NCI-H1436 (cell line): Measurements from ENCODE around the gene RCN2.
"Not testable (repeated sequence)": the region's sequence is repeated elsewhere in the genome, so short reads cannot be mapped to it uniquely, and the experiment has no call there.

Experiments used
- DNase-seq: peaks from one replicate; lab custom pipeline; 2025; lab: John Stamatoyannopoulos, UW

The RCN2 gene

DNA sequence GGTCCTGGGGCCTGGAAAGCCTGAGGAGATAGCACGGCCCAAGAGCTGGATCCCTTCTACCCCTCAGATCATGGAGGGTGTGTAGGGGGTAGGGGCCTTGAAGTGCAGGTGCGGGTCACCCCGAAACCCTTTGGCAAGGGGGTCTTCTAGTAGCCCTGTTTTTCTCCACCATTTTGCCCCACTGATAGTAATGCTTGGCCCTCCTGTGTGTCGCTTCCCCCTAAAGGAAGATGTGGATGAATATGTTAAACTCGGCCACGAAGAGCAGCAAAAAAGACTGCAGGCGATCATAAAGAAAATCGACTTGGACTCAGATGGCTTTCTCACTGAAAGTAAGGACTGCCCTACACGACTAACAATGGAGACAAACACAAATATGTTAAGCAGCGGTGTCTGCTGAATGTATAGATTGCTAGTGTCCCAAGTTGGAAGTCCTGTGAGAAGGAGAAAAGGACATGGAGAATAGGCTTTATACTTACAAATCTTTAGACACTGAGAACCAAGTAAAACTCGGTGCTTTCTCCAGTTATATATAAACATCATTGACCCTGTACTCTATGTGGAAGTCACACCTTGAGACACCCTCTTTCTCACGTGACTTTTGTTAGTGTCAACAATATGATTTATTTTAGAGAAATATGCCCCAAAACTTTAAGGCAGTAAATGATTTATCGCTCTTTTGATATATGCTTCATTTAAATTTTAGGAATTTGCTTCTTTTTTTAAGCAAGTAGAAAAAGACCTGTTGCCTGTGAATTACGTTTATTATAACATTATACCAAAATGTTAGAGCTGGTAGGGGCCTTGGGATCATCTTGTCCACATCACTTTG, 802 bp downstream of the RCN2 start:
- no peak for DNase-seq

DNA sequence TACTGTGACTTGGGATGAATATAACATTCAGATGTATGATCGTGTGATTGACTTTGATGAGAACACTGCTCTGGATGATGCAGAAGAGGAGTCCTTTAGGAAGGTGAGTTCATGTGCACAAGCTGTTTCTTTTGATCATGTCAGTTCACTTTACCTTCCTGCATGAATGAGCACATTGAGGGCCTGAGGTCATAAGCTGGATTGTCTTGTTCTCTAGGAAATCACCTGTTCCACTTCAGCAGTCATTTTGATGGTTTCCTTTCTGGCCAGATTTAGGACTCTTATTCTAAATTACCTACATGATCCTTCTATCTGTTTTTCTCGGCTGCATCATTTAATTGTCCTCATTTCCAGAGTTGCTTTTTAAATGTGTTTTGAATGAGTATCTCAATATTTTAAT, 4.1 kb downstream of the RCN2 start:
- DNase-seq = no peak

DNA sequence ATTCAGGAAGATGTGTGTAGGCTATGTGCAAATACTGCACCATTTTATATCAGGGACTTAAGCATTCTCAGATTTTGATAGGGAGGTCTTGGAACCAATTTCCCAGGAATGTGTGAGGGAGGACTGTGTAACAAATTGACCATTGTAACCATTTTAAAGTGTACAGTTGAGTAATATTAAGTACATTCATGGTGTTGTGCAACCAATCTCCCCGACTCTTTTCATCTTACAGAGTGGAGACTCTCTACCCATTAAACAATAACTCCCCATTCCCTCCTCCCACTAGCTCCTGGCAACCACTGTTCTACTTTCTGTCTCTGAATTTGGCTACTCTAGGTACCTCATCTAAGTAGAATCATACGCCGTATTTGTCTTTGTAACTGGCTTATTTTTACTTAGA, 5.1 kb downstream of the RCN2 start:
- DNase-seq = no peak

DNA sequence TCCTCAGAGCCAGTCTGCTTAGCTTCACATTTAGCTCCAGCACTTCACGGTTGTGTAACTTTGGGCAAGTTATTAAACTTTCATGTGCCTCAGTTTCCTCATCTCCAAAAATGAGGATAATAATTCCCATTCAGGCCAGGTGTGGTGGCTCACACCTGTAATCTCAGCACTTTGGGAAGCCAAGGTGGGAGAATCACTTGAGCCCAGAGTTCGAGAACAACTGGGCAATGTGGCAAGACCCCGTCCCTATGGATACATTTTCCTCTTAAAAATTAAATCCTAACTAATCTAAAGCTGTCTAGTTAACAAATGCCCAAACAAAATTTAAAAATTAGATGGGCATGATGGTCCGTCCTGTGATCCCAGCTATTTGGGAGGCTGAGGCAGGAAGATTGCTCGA, 7.2 kb downstream of the RCN2 start:
- DNase-seq = no peak

DNA sequence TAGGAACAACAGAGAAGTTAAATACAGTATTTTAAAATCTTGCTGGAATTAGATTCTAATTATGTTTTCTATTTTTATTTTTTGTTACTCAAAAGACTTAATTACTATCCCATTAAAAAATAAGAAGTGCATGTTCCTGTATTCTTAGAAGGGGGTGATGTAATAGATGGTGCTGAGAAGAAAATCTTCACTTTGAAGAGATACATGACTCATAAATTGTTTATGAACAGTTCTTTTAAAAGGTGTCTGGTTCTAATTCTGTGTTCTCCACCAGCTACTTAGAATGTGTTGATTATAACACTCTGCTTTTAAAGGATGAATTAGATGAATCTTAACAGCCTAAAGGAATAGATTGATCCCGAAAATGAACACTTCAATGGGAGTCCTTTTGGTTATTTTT, 8.2 kb downstream of the RCN2 start:
- no peak for DNase-seq

DNA sequence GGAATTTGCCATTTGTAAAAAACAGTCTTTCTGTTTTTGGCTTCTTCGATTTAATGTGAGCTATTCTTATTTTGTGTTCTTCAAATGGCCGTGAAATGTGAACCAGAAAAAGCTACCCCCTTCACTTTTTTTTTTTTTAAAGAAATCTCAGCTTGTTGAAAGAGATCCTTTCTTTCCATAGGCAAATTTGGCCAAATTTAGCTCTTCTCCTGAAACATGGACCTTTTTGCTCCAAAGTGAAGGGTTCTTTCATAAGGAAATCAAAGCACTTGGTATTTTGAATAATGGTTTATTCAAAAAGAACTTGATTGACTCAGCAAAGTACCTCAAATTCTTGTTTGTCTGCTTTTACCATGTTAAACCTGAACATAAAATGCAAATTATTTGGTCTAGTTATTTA, 10.1 kb downstream of the RCN2 start:
- no peak for DNase-seq

DNA sequence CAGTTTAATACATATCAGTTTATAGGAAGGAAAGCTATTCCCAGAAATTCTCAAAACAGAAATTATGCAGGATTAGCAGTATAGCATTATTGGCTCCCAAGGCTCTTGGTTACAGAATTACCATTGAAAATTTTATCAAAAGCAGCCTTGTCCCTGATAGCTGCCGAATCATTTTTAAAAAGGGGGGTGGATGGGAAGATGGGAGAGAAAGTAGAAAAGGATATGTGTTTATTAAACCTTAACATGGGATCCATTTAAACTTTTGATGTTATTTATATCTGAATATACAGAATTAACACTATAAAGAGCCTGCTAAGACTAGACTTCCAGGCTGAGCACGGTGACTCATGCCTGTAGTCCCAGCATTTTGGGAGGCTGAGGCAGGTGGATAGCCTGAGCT, 10.8 kb downstream of the RCN2 start:
- DNase-seq = no peak

DNA sequence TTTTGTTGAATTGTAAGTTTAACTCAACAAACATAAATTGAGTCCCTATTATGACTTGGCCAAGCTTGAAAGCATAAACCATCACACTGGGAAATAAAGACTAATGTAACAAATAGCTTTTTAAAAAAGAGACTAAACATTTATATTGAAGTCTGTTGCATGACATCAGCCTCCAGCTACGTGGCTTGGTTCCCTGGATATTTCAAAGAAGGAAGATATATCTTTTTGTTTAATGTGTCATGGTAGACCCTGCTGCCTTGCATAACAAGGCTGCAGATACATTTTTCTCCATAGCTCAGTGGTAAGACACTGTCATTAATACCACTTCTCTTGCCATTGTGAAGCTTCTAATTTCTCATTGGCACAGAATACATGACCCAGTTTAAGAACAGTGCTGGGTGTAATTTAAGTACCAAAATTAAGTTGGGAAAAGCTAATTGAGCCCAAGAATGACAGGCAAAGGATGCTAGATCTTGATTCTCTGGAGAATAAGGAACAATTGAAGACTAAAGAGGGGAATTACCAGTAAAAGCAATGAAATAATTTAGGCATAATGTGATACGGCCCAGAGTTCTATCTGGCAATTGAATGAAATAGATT, 14.0 kb downstream of the RCN2 start:
- no peak for DNase-seq

DNA sequence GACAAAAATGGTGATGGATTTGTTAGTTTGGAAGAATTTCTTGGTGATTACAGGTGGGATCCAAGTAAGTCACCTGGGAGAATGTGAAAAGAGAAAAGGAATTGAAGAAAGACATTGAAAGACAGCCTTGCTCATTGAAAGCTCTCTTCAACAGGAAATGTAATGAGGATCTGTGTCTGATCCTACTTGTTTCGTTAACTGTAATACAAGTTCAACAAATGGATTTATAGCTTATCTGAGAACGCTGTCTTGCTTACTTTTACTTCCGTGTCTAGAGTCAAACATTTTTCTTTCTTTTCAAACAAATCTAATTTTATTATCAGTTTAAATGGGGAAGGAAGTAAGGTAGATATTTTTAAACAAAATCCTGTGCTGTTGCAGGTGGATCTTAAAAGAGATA, 15.9 kb downstream of the RCN2 start:
- no peak for DNase-seq

DNA sequence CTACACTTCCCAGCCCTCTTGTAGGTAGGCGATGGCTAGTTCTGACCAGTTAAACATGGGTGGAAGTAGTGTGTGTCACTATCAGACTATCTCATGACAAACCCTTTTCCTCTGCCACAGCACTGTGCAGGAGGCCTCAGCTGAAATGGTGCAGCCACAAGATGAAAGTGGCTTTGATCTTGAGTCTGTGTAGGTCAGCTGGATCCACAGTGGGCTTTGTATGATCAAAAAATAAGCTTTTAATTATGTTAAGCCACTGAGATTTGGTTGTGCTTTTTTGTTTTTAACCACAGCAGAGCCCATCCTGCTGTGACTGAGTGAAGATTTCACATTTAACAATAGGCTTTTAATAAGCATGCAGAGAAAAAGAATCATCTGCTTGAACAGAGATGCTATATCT, 19.7 kb downstream of the RCN2 start:
- DNase-seq = no peak

DNA sequence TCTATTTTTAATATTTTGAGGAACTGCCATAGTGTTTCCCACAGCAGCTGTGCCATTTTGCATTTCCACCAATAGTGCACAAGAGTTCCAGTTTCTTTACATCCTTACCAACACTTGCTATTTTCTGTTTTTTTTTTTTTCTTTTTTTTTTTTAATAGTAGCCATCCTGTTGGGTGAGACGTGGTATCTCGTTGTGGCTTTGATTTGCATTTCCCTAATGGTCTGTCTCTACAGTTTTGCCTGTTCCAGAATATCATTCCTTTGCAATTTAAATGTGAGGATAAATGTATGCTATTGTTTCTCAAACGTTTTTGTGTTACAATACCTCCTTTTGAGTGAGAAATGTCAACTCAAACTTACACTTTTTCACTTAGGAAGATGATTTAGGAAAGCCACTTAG, 22.4 kb downstream of the RCN2 start:
- DNase-seq = no peak

DNA sequence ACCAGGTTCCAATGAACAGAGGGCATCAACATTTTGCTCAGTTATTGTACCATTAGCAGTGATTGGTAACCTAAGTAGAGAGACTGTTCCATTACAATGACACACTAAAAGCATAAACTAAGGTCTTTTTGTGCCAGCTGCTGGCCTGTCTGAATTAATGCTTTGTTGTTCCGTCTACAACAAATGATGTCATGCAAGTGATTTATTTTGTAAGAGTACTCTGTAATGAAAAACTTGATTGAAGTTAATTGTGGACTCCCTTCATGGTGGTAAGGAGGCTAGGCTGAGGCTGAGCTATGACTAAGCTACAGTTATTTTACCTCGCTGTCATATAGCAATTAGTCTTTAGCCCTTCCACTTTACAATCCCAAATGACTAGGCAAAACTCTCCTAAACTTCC, 23.2 kb downstream of the RCN2 start:
- peak; percentile 58 for DNase-seq

DNA sequence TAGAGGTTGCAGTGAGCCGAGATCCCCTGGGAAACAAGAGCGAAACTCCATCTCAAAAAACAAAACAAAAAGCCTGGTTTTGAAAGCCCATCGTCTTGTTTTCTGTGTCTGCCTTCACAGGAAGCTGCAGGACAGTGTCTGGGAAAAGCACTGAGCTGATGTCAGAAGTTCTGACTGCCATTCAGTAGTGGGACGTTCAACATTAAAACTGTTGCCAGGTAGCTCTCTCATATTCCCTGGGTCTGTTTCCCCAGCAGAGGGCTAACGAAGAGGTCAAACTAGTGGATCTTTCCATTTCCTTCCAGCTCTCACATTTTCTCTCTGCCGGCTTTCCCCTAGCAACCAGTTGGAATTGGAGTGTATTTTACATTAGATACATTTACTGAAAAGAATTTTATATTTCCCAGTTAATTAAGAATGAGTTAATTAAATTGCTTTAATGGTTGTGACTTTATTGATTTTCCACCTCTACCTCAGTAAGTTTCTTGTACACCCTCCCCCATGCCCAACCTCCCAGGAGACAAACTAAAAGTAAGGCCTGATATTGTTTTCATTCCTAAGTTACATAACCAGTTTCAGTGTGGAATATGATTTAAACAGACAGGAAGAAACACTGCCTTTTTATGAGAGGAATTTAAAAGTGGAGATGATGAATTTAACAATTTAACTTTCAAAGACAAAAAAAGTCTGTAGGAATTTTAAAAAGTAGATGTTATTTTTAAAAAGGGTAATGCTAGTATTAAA, 29.9 kb downstream of the RCN2 start:
- no peak for DNase-seq

DNA sequence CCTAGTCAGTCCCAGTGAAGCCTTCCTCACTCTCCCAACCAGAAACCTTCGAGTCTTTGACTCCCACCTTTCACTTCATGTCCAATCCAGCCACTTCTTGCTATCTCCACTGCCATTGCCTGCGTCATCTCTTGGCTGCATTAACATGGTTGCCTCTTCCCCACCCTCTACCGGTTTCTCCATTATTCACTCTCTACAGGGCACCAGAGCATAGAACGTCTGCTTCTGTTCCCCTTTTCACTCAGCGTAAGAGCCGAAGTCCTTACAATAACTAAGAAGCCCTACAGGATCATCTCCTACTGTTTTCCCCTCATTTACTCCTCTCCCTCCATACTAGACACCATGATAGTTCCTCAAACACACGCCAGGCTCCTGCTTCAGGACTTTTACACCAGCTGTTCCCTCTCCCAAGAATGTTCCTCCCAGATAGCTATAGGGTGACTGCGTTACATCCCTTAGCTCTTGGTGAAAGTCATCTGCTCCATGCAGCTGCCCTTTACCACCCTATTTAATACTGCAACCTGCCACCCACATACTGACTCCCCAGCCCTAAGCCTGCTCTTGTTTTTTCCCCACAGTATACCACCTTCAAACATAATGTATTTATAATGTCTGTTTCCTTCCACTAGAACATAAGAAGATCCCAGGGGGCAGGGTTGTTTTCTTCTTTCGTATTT, 30.9 kb downstream of the RCN2 start:
- no peak for DNase-seq

DNA sequence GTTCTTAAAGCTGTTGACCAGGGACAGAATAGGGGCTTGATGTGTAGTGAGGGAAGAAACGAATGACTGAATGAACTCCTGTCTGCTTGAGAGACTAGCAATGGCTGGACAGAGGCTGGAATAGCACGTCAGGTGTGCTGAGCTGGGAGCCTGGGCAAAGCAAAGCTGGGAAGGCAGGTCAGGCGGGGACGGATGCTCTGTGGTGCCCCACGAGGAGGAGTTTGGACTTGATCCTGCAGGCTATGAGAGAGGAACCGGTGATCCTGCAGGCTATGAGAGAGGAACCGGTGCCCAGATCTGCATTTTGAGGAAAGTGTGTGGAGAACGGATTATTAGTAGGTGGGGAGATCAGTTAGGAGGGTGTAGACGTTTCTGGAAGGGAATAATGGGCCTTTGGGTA, 32.0 kb downstream of the RCN2 start:
- DNase-seq = no peak

DNA sequence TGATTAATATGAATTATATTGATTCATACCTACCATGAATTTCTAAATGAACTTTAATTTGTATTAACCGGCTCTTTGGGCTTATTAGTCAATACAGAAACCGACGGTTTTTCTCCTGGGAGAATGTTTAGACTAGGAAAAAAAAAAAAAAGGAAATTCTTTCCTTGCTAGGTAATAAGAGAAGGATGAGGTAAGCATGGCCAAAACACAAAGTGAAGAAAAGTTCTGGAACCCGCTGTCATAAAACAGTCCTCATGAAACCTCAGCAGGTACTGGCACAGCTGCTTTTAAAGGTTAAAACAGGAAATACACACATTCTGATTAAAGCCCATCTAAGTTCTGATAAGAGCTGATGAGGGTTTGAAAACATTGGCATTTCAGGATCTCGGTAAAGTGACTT, 32.6 kb downstream of the RCN2 start:
- no peak for DNase-seq

DNA sequence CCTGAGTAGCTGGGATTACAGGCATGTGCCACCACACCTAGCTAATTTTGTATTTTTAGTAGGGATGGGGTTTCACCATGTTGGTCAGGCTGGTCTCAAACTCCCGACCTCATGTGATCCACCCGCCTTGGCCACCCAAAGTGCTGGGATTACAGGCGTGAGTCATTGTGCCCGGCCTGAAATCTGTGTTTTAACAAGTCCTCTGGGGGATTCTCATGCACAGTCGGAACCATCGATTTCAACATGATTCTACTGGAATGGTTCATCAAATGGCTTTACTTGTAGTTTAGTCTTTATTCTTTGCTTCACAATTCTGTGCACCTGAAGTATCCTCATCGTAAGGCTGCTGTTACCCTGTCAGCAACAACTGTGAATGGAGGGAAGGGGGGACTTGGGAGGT, 34.5 kb downstream of the RCN2 start:
- not testable (repeated sequence) for DNase-seq

DNA sequence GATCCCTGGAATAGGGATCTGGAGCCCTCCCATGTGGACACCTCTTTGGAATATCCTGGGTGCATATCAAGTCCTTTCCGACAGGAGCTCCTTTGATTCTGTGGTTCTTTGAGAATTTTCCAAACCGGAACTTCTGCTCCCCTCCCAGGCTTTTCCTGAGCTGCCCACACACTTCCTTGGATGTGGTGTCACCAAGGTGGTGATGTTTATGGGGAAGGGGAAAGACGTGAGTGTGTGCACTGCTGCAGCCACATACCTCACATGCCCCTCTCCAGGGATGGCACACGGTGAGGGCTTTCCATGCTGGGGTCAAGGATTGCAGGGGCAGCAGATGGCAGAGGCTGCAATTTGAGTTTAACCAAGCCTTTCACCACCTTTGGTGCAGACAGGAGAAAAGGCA, 35.5 kb downstream of the RCN2 start:
- DNase-seq = no peak

DNA sequence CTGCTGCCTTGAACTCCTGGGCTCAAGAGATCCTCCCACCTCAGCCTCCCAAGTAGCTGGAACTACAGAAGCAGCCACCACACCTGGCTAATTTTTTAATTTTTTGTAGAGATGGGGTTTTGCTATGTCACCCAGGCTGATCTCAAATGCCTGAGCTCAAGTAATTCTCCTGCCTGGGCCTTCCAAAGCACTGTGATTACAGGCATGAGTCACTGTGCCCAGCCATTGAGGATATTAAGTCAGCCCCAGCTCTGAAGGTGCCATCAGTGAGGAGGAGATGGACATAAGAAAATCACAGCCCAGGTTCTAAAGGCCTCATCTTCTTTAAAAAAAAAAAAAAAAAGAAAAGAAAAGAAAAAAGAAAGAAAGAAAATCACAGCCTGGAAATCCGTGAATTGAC, 36.8 kb downstream of the RCN2 start:
- DNase-seq = no peak

DNA sequence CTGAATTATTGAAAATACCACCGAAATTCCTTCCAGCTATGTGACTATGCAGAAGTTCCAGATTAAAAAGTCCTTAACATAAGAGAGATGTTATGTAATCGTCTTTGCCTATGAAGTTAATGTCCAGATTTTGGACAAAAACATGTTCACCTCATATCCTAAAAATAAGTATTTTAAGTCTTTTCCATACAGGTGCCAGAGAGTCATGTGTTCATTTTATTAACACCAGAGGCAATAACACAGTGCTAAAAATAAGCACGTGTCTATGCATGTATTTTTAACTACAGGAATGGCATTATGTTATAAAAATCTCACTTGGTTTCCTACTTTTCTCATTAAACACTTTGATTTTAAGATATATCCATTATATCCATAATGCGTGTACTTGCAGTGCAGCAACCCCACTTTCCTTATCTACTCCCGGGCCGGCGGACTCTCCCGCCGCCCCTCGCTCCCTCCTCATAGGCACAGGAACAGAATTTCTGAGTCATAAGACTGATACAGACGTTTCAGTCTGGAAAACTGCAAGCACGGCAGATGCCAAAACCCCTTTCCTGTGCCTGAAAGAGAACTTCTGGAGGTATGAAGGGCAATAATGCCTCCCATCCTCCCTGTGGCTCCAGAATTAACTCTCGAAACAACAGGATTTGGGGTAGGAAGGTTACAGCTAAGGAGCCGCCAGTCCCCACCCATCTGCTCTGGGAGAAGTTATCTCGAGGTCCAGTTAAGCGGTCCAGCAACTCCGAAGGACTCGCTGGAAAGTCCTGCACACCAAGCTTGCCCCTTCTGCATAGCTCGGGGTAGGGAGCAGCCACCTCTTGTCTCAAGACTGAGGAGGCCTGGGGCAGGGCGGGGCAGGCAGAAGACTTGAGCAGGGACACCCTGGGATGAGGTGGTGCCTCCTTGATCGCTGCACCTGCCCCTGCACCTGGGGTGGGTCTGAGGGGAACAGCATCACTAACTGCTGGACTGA, 41.1 kb downstream of the RCN2 start:
- DNase-seq = no peak

DNA sequence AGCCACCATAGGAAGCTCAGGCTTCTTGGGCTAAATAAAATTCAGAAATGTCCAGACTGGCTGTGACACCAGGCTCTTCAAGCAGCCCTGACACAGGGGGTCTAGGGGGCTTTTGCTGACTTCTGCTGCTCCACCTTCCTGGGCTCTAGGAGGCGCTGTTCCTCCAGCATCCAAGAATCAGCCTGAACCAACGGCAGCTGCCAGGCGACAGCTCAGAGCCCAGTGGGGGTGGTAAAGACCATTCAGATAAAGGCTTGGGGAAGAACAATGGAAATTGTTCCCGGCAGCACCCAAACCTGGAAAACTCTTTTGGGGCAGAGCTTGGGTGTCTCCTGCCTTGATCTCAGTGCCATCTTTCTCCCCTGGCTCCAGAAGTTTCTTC, 41.8 kb downstream of the RCN2 start:
- no peak for DNase-seq

DNA sequence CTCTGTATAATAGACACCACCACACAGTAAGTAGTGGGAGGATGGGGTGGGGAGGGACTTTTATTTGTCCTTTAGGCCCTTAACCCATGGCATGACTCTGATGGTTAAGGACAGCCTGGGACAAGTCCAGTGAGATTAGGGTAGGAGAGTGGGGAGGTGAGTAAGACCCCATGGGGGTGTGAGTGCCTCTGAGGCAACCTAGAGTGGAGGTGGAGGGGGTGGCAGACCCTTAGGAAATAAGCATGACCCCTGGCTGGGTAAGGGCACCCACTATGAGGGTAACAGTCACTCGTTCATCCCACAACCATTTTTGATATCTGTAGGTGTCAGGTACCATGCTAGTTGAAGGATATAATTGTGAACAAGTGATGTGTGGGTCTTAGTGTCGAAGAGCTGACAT, 42.4 kb downstream of the RCN2 start:
- DNase-seq = no peak
